Tibial artery (tissue), 4 donors: ENCODE data around the gene VPS13D.

Experiments
- DNase-seq, 2 donors: peaks; one replicate each; pipeline ENCODE4 v3.0.0-alpha.2; 2019
- H3K27ac ChIP-seq, 2 donors: fragments of 200-600 bp; sonication (generic) in 1 of 2; 1 replicate in 1 of 2; 2 replicates in 1 of 2; pipeline ENCODE4 v1.5.1; 2018 to 2019; ENCODE audit warnings: mild to moderate bottlenecking in 1 of 2
- H3K27me3 ChIP-seq, 2 donors: fragments of 200-600 bp; sonication (generic) in 1 of 2; one replicate each; pipeline versions ENCODE4 v1.5.1 to v1.6.0; 2016 to 2019
- H3K36me3 ChIP-seq, 3 donors: fragments of 200-600 bp; sonication (generic) in 2 of 3; one replicate each; pipeline ENCODE4 v1.5.1; 2016 to 2019; ENCODE audit warnings: mild to moderate bottlenecking in 2 of 3
- H3K4me1 ChIP-seq, 4 donors: fragments of 200-600 bp; sonication (generic) in 2 of 4; 1 replicate in 3 of 4; 2 replicates in 1 of 4; pipeline ENCODE4 v1.5.1; 2016 to 2019
- H3K4me3 ChIP-seq, 2 donors: fragments of 200-600 bp; sonication (generic) in 1 of 2; 1 replicate in 1 of 2; 2 replicates in 1 of 2; pipeline ENCODE4 v1.5.1; 2018 to 2019; ENCODE audit warnings: mild to moderate bottlenecking in 2 of 2
- H3K9me3 ChIP-seq, 3 donors: fragments of 200-600 bp; sonication (generic) in 1 of 3; one replicate each; pipeline ENCODE4 v1.5.1; 2016 to 2019
- intact Hi-C: fragments of 100-400 bp; cut with DNase I; formaldehyde crosslinking; loops from one replicate; pipeline ENCODE4 v1.15.0; 2023; ENCODE audit warnings: low total_unique reads
- TF ChIP-seq, protein P1 (sequence below), 2 experiments: fragments of 200-600 bp in 1 of 2; fragments of 450-650 bp in 1 of 2; IDR thresholded peaks; one replicate each; pipeline ENCODE4 v1.5.1; 2017 to 2019; ENCODE audit warnings: antibody characterized with exemption in 2 of 2, mild to moderate bottlenecking in 1 of 2, moderate library complexity in 1 of 2

VPS13D gene

DNA sequence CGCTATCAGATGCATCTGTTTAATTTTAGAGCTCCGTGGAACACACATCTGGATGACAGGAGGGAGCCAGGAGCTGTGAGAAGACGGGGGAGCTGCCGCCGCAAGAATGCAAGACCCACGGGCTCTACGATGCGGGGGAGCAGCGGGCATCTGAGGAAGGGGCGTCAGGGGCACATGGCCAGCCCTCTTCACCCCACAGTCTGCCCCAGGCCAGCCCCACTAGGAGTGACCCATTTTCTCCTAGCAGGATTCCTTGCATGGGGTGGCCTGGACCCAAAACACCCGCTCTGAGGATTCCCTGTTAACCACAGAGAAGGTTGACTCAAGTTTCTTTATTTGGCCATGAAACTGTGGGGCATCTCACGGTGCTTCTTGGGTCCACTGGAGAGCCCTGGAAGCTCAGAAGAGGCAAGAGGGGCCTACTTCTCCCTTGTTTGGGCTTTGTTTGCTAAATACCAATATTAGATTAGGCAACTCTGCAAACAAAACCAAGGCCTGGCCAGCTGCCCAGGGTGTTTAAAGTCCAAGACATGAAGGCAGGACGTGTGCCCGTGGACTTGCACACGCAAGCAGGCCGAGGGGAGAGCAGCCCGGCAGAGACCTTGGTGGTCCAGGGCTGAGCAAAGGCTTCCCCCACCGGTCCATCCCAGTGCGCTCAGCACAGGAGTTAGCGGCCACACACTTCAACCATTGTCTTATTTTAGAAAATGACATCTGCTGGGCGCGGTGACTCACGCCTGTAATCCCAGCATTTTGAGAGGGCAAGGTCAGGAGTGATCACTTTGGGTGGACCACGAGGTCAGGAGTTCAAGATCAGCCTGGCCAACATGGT is 298.4 kb downstream of the VPS13D start:
- H3K4me1 ChIP-seq, result peaks cover 0 to 24% (median 13%) of the 10 kb centered on the region in 4 donors
- no peaks in the 10 kb centered on the region for H3K27me3 ChIP-seq
- H3K27ac ChIP-seq, result peak overlapping the region; percentile 21 to 52
- DNase-seq, result peak; percentile 90 to 91
- no peak overlapping the region for H3K4me3 ChIP-seq
- H3K9me3 ChIP-seq, result no peaks in the 10 kb centered on the region
- TF ChIP-seq, protein P1, sequence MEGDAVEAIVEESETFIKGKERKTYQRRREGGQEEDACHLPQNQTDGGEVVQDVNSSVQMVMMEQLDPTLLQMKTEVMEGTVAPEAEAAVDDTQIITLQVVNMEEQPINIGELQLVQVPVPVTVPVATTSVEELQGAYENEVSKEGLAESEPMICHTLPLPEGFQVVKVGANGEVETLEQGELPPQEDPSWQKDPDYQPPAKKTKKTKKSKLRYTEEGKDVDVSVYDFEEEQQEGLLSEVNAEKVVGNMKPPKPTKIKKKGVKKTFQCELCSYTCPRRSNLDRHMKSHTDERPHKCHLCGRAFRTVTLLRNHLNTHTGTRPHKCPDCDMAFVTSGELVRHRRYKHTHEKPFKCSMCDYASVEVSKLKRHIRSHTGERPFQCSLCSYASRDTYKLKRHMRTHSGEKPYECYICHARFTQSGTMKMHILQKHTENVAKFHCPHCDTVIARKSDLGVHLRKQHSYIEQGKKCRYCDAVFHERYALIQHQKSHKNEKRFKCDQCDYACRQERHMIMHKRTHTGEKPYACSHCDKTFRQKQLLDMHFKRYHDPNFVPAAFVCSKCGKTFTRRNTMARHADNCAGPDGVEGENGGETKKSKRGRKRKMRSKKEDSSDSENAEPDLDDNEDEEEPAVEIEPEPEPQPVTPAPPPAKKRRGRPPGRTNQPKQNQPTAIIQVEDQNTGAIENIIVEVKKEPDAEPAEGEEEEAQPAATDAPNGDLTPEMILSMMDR (IDR thresholded peaks at IDR 0.05), result no peak
- H3K36me3 ChIP-seq, result no peaks in the 10 kb centered on the region
- intact Hi-C loops, result no loop called here

- H3K4me1 ChIP-seq, result peaks cover 0 to 24% (median 13%) of the 10 kb centered on the region in 4 donors
- no peak overlapping the region for H3K4me3 ChIP-seq
- H3K9me3 ChIP-seq, result no peaks in the 10 kb centered on the region
- DNase-seq, result peak in 1 of 2 donors; percentile 28
- no peak overlapping the region for H3K27ac ChIP-seq
- intact Hi-C loops, result no loop called here
- no peaks in the 10 kb centered on the region for H3K27me3 ChIP-seq
- TF ChIP-seq, protein P1 (IDR thresholded peaks at IDR 0.05), result no peak
- no peaks in the 10 kb centered on the region for H3K36me3 ChIP-seq
Measured at GRCh38 chr1:12529640-12530174, 299.9 kb downstream of the VPS13D start.

DNA sequence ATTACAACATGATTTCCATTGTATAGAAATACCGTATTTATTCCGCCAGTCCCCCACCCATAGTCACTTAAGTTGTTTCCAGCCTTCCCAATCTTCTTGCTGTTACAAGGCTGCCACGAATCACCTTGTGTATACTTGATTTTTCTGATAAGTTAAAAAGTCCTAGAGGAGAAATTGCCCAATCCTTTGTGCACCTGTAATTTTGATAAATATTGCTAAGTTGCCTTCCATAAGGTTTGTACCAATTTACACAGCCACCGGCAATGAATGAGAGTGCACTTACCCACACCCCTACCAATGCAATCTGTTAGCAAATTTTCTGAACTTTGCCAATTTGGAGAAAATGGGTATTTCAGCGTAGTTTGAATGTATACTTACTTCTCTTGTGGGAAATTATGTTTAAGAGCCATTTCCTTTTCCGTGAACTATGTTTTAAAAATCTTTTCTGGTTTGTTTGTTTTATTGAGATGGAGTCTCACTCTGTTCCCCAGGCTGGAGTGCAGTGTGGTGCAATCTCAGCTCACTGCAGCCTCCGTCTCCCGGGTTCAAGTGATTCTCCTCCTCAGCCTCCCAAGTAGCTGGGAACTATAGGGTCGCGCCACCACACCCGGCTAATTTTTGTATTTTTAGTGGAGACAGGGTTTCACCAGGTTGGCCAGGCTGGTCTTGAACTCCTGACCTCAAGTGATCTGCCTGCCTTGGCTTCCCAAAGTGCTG is 300.8 kb downstream of the VPS13D start:
- H3K4me1 ChIP-seq, result peaks cover 0 to 17% (median 9%) of the 10 kb centered on the region in 4 donors
- intact Hi-C loops, result no loop called here

GRCh38 chr1:12531179-12531499 is 301.3 kb downstream of the VPS13D start:
- TF ChIP-seq, protein P1 (IDR thresholded peaks at IDR 0.05), result no peak
- Histone ChIP-seq H3K4me3 (no peak overlapping the region), H3K27ac (no peak overlapping the region), H3K27me3 (no peaks in the 10 kb centered on the region), H3K4me1 (peaks cover 0 to 12% (median 6%) of the 10 kb centered on the region in 4 donors), H3K9me3 (no peaks in the 10 kb centered on the region), H3K36me3 (no peaks in the 10 kb centered on the region)
- DNase-seq, result no peak
- intact Hi-C loops, result no loop called here

More for the DNA sequence above, 300.8 kb downstream of the VPS13D start:
- Histone ChIP-seq H3K27ac (no peak overlapping the region), H3K4me3 (no peak overlapping the region), H3K27me3 (no peaks in the 10 kb centered on the region), H3K9me3 (no peaks in the 10 kb centered on the region), H3K36me3 (no peaks in the 10 kb centered on the region)
- DNase-seq, result peak in 1 of 2 donors; percentile 29
- TF ChIP-seq, protein P1 (IDR thresholded peaks at IDR 0.05), result no peak

DNA sequence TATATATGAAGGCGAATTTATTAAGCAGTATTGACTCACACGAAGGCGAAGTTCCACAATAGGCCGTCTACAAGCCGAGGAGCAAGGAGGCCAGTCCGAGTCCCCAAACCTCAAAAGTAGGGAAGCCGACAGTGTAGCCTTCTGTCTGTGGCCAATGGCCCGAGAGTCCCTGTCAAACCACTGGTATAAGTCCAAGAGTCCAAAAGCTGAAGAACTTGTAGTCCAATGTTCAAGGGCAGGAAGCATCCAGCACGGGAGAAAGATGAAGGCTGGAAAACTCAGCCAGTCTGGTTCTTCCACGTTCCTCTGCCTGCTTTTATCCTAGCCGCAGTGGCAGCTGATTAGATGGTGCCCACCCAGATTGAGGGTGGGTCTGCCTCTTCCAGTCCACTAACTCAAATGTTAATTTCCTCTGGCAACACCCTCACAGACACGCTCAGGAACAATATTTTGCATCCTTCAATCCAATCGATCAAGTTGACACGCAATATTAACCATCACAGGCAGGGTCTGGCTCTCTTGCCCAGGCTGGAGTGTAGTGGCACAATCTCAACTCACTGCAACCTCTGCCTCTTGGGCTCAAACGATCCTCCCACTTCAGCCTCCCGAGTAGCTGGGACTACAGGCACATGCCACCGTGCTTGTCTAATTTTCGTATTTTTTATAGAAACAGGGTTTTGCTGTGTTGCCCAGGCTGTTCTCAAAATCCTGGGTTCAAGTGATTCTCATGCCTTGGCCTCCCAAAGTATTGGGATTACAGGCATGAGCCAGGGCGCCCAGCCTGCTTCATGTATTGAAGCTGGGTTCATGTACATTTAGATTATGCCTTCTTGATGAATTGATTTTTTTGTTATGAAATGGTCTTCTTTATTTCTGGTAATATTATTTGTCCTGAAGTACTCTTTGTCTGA is 302.8 kb downstream of the VPS13D start:
- H3K4me1 ChIP-seq, result peaks cover 0 to 11% (median 6%) of the 10 kb centered on the region in 4 donors
- DNase-seq, result peak in 1 of 2 donors; percentile 48
- no peak overlapping the region for H3K27ac ChIP-seq
- H3K27me3 ChIP-seq, result no peaks in the 10 kb centered on the region
- no peak overlapping the region for H3K4me3 ChIP-seq
- TF ChIP-seq, protein P1 (IDR thresholded peaks at IDR 0.05), result no peak
- intact Hi-C loops, result no loop called here
- H3K36me3 ChIP-seq, result no peaks in the 10 kb centered on the region
- H3K9me3 ChIP-seq, result no peaks in the 10 kb centered on the region
